ENCODE measurements around the gene YY1.
"Not testable (repeated sequence)": the region's sequence is repeated elsewhere in the genome, so short reads cannot be mapped to it uniquely, and the experiment has no call there.

The YY1 gene

DNA sequence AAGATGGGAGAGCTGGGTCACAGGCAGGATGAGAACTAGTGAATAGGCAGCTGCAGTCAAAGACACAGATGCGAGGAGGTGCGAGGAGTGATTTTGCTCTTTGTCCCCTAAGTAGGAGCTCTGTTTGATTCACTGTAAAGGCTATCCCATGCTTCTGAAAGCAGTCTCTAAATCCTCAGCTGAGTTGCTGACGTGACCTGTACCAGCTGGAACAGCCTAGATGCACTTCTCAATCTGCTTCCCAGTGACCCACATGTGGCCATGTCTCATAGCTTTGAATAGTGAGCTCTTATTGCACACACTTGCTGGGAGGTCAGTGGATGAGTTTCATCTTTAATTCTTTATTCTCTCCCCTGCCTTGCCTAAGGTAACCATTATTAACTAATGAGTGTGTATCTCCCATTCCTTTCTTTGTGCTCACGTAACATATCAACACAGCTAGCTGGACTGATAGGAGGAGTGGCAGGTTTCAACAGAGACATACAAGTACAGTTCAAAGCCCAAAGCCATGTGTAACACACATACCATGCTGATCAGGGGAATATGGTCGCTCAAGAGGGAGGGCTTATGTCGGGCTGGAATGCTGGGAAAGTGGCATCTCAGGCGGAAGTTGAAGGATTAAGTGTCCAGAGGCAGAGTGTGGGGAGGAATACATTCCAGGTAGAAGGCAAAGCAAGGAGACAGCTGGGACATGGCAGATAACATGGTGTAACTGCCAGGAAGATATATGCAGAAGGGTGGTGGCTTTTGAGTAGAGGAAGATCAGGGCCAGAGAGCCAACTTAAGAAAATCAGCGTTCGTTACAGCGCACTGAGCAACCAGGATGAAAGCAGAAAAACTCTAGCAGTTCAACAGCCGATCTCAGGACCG is 15.4 kb upstream of the YY1 start:
- TF ChIP-seq, protein P1, sequence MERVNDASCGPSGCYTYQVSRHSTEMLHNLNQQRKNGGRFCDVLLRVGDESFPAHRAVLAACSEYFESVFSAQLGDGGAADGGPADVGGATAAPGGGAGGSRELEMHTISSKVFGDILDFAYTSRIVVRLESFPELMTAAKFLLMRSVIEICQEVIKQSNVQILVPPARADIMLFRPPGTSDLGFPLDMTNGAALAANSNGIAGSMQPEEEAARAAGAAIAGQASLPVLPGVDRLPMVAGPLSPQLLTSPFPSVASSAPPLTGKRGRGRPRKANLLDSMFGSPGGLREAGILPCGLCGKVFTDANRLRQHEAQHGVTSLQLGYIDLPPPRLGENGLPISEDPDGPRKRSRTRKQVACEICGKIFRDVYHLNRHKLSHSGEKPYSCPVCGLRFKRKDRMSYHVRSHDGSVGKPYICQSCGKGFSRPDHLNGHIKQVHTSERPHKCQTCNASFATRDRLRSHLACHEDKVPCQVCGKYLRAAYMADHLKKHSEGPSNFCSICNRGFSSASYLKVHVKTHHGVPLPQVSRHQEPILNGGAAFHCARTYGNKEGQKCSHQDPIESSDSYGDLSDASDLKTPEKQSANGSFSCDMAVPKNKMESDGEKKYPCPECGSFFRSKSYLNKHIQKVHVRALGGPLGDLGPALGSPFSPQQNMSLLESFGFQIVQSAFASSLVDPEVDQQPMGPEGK (CRISPR knock-in tag; IDR thresholded peaks at IDR 0.05; ENCODE audit: borderline replicate concordance), result no peak
- TF ChIP-seq ESRRG (CRISPR knock-in tag; IDR thresholded peaks at IDR 0.05) (no peak), ZFP3 (CRISPR knock-in tag; IDR thresholded peaks at IDR 0.05) (no peak), TCF4 (CRISPR knock-in tag; IDR thresholded peaks at IDR 0.05; ENCODE audit: borderline replicate concordance) (no peak)
- no peak for ATAC-seq

DNA sequence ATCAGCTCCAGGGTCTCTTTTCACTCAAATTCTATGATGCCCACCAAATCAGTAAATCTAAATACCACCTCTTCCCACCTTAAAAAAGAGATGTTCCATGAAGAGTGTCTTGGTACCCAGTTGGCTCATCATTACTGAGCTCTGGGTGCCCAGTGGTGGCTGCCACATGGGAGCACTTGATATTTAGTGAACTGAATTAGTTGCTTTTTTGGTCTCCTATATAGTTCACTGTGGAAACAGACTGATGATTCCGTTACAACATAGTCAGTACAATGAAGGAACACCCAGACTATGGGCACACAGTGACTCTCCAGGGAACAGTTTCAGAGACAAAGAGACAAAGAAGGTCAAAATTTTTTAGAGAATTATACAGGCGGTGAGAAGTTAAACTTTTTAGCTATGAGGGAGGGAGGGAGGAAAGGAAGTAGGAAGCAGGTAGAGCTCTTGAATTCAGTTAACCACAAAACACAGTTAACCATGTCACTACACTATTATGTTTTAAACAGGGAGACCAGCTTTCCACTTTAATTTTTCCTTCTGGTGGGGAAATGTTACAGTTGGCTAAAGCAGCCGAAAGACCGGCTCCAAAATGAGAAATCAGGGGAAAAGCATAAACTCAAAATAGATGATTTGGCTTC is 14.6 kb upstream of the YY1 start:
- no peak for TF ChIP-seq ISL1 (CRISPR knock-in tag; IDR thresholded peaks at IDR 0.05)
- no peak for ATAC-seq

DNA sequence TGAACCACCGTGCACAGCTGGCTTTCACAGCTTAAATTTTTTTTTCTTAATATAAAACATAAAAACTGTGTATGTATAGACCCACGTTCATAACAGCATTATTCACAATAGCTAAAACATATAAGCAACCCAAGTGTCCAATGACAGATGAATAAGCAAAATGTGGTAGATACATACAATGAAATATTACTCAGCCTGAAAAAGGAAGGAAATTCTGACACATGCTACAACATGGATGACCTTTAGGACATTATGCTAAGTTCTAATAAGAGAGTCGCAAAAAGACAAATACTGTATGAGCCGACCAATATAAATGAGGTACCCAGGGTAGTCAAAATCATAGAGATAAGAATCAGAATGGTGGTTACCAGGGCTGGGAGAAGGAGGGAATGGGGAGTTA is 13.8 kb upstream of the YY1 start:
- no peak for ATAC-seq
- TF ChIP-seq TCF4 (CRISPR knock-in tag; IDR thresholded peaks at IDR 0.05; ENCODE audit: borderline replicate concordance) (no peak), ESRRG (CRISPR knock-in tag; IDR thresholded peaks at IDR 0.05) (no peak), ZNF8 (CRISPR knock-in tag; IDR thresholded peaks at IDR 0.05) (no peak), ZC3H10 (CRISPR knock-in tag; IDR thresholded peaks at IDR 0.05) (no peak), ZNF70 (CRISPR knock-in tag; IDR thresholded peaks at IDR 0.05) (no peak)
- TF ChIP-seq, protein P2, sequence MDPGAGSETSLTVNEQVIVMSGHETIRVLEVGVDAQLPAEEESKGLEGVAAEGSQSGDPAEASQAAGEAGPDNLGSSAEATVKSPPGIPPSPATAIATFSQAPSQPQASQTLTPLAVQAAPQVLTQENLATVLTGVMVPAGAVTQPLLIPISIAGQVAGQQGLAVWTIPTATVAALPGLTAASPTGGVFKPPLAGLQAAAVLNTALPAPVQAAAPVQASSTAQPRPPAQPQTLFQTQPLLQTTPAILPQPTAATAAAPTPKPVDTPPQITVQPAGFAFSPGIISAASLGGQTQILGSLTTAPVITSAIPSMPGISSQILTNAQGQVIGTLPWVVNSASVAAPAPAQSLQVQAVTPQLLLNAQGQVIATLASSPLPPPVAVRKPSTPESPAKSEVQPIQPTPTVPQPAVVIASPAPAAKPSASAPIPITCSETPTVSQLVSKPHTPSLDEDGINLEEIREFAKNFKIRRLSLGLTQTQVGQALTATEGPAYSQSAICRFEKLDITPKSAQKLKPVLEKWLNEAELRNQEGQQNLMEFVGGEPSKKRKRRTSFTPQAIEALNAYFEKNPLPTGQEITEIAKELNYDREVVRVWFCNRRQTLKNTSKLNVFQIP (CRISPR knock-in tag; IDR thresholded peaks at IDR 0.05; ENCODE audit: borderline replicate concordance, low read depth), result no peak

DNA sequence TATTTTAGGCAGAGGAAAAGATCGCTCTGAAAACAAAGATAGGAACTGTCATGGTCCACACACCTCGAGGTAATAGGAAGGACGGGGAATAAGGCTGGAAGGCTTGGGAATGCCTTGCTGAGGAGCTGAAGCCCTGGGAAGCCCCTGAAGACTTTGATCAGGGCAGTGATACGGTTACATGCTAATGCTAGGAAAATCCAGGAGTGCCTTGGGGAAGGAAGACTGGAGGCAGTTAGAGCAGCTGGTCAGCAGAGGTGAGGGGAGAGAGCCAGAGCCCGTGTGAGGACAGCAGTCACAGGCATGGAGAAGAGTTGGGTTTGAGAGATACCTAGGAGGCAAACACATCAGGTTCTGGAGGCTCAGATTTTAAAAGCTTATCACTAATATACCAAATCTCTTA is 8.6 kb upstream of the YY1 start:
- no peak for TF ChIP-seq ARNTL (CRISPR knock-in tag; IDR thresholded peaks at IDR 0.05; ENCODE audit: borderline replicate concordance, low read depth)
- no peak for TF ChIP-seq ZFP3 (CRISPR knock-in tag; IDR thresholded peaks at IDR 0.05)
- no peak for TF ChIP-seq TCF4 (CRISPR knock-in tag; IDR thresholded peaks at IDR 0.05; ENCODE audit: borderline replicate concordance)
- TF ChIP-seq SNAI2 (CRISPR knock-in tag; IDR thresholded peaks at IDR 0.05), result no peak
- no peak for TF ChIP-seq ZNF70 (CRISPR knock-in tag; IDR thresholded peaks at IDR 0.05)

DNA sequence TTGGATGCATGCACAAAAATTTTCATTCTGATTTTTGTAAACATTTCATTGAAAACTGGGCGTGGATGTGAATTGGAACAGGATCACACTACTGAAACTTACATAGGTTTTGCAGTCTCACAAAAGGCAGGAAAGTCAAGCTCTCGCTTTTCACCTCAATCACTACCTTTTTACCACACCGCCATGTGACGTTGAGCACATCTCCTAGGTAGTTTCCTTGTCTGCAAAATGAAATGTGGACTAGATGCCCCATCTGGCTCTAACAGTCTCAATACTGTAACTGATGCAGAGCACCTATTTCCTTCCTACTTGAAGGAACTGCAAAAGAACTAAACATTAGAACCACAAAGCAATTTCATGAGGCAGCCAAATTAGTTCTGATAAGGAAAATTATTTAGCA is 4.4 kb upstream of the YY1 start:
- no peak for ATAC-seq
- TF ChIP-seq ZNF8 (CRISPR knock-in tag; IDR thresholded peaks at IDR 0.05), result no peak

More for the DNA sequence above, 8.6 kb upstream of the YY1 start:
- ATAC-seq, result no peak

DNA sequence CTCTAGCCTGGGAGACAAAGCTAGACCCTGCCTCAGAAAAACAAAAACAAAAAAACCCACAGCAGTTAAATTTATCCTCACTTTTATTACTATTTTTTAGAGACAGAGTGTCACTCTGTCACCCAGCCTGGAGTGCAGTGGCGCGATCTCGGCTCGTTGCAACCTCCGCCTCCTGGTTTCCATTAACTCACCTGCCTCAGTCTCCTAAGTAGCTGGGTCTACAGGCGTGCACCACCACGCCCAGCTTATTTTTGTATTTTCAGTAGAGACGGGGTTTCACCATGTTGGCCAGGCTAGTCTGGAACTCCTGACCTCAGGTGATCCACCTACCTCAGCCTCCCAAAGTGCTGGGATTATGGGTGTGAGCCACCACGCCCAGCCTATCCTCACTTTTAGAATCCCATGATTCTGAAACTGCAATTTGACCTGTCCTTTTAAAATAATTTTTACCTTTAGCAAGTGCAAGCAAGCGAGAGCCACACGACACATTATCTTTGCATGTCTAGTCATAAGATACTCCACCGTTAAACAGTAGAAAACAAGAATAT is 2.6 kb upstream of the YY1 start:
- not testable (repeated sequence) for ATAC-seq

DNA sequence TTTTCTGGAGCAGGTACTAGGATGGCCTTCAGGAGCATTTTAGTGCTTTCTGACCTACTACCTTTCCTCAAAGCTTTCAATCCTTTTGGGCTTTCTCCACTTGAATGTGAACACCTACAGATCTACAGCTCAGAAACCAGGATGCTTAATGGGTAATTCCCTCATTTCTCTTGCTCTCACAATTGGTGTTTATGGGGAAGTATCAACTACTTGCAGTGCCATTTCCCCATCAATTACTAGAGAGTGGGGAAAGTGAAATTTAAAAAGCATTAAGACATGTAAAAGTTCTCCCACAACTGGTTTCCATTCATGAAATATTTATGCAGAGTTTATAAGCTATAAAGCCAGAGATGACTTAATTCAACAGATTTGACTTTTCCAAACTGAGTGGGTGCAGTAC is 2.1 kb upstream of the YY1 start:
- TF ChIP-seq ZC3H10 (CRISPR knock-in tag; IDR thresholded peaks at IDR 0.05) (no peak), ZFP3 (CRISPR knock-in tag; IDR thresholded peaks at IDR 0.05) (no peak), ESRRG (CRISPR knock-in tag; IDR thresholded peaks at IDR 0.05) (no peak), PPARA (CRISPR knock-in tag; IDR thresholded peaks at IDR 0.05; ENCODE audit: borderline replicate concordance) (no peak)
- ATAC-seq, result no peak

DNA sequence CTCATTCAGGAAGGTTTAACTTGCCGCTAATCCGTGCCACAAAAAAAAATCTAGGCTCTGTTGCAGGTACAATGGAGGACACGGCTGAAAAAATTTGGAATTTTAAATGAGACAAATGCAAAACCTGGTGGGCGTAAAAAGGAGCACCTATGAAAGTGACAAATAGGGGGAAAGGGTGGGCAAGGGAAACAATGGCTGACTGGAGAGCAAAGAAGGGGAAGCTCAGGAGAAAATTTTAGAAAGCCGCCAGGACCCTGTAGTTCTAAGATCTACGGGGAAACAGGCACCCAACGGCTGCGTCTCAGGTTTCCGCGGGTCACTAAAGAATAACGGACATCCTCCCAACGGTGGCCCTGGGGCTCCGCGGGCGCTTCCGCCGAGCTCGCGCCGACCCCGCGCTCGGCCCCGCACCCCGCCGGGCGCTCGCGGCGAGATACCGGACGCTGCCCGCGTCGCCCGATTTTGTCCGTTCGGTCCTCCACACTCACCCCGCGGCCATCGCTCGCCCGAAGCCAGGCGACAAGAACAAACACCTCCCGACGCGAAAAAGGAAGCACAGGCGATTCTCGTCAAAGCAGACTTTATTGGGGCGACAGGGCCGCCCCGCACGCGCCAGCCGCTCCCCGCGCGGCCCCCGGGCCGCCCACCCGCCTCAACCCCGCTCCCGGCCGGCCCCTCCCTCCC is 1.1 kb upstream of the YY1 start:
- peak; percentile 15; the same call in 2 of the 3 replicates for ATAC-seq

More for the DNA sequence above, 1.1 kb upstream of the YY1 start:
- no peak for TF ChIP-seq ESRRG (CRISPR knock-in tag; IDR thresholded peaks at IDR 0.05)
- TF ChIP-seq BACH2 (CRISPR knock-in tag; IDR thresholded peaks at IDR 0.05; ENCODE audit: borderline replicate concordance), result no peak
- TF ChIP-seq CSDC2 (CRISPR knock-in tag; IDR thresholded peaks at IDR 0.05), result no peak
- TF ChIP-seq ZNF70 (CRISPR knock-in tag; IDR thresholded peaks at IDR 0.05), result no peak
- TF ChIP-seq RARB (CRISPR knock-in tag; IDR thresholded peaks at IDR 0.05), result no peak
- no peak for TF ChIP-seq ISL1 (CRISPR knock-in tag; IDR thresholded peaks at IDR 0.05)
- no peak for TF ChIP-seq ZC3H10 (CRISPR knock-in tag; IDR thresholded peaks at IDR 0.05)
- TF ChIP-seq ZFP30 (CRISPR knock-in tag; IDR thresholded peaks at IDR 0.05), result no peak
- TF ChIP-seq, protein P3, sequence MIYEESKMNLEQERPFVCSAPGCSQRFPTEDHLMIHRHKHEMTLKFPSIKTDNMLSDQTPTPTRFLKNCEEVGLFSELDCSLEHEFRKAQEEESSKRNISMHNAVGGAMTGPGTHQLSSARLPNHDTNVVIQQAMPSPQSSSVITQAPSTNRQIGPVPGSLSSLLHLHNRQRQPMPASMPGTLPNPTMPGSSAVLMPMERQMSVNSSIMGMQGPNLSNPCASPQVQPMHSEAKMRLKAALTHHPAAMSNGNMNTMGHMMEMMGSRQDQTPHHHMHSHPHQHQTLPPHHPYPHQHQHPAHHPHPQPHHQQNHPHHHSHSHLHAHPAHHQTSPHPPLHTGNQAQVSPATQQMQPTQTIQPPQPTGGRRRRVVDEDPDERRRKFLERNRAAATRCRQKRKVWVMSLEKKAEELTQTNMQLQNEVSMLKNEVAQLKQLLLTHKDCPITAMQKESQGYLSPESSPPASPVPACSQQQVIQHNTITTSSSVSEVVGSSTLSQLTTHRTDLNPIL (CRISPR knock-in tag; IDR thresholded peaks at IDR 0.05; ENCODE audit: low read depth), result no peak
- TF ChIP-seq ZFP3 (CRISPR knock-in tag; IDR thresholded peaks at IDR 0.05), result no peak
- no peak for TF ChIP-seq ARNTL (CRISPR knock-in tag; IDR thresholded peaks at IDR 0.05; ENCODE audit: borderline replicate concordance, low read depth)
- TF ChIP-seq, protein P4, sequence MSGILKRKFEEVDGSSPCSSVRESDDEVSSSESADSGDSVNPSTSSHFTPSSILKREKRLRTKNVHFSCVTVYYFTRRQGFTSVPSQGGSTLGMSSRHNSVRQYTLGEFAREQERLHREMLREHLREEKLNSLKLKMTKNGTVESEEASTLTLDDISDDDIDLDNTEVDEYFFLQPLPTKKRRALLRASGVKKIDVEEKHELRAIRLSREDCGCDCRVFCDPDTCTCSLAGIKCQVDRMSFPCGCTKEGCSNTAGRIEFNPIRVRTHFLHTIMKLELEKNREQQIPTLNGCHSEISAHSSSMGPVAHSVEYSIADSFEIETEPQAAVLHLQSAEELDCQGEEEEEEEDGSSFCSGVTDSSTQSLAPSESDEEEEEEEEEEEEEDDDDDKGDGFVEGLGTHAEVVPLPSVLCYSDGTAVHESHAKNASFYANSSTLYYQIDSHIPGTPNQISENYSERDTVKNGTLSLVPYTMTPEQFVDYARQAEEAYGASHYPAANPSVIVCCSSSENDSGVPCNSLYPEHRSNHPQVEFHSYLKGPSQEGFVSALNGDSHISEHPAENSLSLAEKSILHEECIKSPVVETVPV (CRISPR knock-in tag; IDR thresholded peaks at IDR 0.05), result no peak
- no peak for TF ChIP-seq OSR1 (CRISPR knock-in tag; IDR thresholded peaks at IDR 0.05)
- TF ChIP-seq SNAI2 (CRISPR knock-in tag; IDR thresholded peaks at IDR 0.05), result no peak
- TF ChIP-seq GLIS3 (CRISPR knock-in tag; IDR thresholded peaks at IDR 0.05), result no peak

All from SK-N-SH treated with all-trans-retinoic acid at 6 μM for 48 hours (cell line).